GM18498 (cell line): ENCODE results near the gene RBM20.

Experiments
- ATAC-seq: cut with Tn5 transposase; IDR thresholded peaks from one replicate; pipeline ENCODE4 v1.9.1; 2021; ENCODE audit warnings: mild to moderate bottlenecking, moderate library complexity; ENCODE audit not compliant: unreplicated experiment

The RBM20 gene

DNA sequence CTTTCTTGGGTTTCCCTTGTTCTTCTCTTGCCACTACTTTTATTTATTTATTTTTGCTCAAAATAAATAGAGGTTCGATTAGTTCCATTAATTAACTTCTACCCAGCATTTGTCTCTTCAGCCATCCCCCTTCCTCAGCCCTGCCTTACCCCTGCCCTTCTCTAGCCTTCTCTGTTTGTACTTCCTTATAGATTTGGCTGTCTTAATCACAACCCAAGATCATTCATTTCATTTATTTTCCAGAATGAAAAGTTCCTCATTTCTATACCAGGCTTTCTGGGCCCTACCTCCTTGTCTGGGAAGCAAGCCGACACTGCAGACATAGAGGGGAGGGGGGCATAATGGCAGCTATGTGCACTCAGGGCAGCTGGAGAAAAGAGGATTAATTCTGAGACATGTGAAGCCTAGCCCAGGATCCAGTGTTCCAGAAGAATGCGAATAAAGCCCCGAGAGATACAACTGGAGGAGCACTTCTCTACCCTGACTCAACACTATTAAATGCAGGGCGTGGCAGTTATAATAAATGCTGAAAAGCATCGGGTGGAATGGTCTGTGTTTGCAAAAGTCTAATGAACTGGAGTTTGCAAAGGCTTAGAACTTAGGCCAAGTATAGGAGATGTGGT is 221.2 kb downstream of the RBM20 start:
- ATAC-seq, result no peak

DNA sequence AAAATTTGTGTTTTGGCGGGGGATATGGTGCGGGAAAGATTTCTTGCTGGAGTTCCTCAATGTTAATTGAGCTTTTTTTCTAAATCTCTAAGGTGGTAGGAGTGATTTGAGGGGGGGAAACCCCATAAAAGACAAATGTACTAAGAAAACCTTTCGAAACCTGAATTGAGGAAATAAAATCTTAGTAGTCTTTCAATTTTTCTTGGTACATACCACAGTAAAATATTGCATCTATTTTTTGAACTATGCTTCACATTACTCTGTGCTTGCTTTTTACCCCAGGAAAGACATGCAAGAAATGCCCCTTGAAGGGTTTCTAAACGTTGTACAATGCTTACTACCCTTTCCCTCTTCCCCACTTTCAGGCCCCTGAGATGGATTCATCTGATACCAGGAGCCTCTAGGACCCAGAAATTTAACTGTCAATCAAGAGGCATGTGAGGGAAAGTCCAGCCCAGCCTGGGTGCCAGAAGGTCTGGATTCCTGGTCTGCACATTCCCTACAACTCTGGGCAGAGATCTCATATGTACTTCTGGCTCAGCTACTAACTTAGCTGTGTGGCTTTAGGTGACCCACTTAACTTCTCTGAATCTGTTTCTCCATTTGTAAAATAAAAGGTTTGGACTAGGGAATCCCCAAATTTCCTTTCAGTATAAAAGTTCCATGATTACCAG is 221.8 kb downstream of the RBM20 start:
- no peak for ATAC-seq

DNA sequence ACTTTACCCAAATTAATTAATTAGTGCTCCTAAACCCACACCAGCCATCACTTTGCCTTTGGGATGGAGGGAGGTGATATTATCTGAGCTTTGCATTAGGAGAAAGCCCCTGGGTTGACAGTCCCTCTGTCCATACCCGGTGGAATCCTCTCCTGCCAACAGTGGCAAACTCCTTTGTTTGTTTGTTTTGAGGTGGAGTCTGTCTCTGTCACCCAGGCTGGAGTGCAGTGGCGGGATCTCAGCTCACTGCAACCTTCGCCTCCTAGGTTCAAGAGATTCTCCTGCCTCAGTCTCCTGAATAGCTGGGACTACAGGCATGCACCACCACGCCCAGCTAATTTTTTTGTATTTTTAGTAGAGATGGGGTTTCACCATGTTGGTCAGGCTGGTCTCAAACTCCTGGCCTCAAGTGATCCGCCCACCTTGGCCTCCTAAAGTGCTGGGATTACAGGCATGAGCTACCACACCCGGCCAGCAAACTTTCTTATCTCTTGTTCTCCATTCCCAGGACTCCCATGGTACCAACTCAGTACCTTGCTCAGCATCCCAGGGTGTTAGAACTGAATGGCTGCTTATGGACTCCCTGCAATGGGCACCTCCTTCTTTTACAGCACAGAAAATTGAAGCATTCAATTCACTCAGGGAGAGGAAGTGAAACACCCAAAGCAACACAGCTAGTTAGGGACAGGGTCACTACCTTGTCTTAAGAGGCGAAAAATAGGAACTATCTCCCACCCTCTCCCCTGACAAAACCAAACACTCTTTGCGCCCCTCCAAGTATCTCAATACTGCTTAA is 223.1 kb downstream of the RBM20 start:
- ATAC-seq, result peak; percentile 34

DNA sequence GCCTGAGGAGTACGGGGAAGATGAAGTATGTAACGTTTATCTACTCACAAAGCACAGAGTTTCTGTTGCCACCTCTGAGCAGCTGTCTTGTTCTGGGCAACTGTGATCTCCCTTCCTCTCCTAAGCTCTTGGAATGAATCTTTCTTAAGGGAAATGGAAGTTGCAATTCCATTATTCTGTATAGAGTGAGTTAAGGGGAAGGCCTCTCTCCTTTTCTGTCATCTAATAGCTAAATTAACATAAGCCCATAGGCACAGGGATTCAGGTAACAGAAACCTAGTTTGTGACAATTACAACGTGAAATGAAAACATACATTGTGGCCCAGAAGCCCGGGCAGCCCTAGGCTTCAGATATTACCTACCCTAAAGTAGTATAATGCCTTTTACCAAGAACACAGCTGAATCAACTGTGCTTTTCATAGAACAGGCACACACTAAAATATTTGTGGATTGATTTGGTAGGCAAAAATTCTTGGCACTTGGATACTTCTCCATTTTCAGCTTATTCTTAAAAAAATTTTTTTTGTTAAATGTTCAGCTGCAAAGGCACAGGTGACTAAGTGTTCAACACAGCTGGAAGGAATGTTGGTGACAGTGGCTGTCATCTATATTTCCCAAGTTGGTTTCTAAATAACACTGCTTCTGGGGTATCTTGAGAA is 223.8 kb downstream of the RBM20 start:
- ATAC-seq, result no peak

DNA sequence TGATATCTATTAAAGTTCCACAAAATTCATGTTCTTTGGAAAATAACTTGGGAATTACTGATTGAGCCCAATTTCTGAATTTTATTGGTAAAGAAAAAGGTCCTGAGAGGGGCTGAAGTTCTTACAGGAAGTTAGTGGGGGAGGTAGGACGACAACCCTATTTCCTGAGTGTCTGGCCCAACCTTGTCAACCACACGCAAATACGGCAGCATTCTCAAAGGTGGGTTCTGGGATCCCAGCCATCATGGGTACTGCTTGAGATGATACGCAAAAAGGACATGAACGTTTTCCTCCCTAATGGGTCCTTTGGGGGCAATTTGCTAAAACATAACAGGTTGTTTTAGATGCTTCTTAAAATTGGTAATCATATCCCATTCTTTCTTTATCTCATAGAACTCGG is 224.8 kb downstream of the RBM20 start:
- no peak for ATAC-seq

DNA sequence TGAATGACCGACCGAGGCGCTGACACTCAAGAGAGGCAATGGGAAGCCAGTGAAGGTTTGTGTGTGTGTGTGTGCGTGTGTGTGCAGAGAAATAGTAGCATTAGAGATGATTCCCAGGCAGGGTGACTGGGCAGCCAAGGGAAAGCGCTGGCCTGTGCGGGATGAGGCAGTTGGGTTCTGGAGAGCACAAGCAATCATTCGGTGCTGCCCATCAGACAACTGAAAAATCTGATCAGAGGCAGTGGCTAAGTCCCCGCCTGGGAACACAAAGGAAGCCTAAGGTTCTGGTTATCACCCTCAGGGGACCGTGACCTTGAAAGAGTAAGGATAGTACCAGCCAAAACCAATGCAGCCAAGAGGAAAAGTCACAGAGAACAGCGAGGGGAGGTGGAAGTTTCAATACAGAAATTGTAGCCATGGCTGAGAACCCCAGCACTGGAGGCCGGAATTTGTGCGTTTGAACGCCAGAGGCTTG is 226.7 kb downstream of the RBM20 start:
- no peak for ATAC-seq

DNA sequence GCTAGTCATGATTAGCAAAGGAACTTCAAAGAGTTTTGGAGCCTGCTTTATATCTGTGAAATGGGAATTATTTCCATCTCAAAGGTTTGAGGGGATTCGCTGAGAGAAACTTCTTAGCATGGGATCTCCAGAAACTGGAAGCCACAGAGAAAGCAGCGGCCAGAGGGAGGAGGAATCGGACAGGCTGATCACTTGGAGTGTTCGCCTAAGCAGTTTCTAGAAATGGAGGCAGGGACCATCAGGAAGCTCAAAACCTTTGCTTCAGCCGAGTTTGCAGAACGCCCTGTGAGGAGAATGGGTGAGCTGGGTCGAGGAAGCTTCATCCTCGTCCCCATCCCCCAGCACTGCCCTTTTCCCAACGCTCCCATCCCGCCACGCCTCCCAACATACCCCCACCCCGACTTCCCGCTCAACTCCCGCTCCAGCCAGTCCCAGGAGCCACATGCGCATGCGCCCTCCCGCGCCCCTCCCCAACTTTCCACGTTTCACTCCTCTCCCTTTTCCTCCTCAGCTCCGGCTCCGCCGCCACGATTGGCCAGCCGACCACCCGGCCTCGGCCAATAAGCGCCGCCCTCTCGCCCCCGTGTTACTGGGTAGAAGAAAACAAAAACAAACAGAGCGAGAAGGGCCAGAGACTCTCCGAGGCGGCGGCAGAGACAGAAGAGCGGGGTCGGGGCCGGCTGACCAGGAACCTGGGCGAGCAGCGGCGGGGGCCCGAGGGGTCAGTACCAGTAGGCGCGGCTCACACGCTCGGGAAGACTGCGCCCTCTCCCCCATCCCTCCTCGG is 227.4 kb downstream of the RBM20 start, which contains the start of gene PDCD4:
PDCD4 (plus strand) TSS at position 631 of the 787 bp plus-strand sequence. CDS start 4,100 bp downstream, outside the sequence.
- peak; percentile 80 for ATAC-seq

DNA sequence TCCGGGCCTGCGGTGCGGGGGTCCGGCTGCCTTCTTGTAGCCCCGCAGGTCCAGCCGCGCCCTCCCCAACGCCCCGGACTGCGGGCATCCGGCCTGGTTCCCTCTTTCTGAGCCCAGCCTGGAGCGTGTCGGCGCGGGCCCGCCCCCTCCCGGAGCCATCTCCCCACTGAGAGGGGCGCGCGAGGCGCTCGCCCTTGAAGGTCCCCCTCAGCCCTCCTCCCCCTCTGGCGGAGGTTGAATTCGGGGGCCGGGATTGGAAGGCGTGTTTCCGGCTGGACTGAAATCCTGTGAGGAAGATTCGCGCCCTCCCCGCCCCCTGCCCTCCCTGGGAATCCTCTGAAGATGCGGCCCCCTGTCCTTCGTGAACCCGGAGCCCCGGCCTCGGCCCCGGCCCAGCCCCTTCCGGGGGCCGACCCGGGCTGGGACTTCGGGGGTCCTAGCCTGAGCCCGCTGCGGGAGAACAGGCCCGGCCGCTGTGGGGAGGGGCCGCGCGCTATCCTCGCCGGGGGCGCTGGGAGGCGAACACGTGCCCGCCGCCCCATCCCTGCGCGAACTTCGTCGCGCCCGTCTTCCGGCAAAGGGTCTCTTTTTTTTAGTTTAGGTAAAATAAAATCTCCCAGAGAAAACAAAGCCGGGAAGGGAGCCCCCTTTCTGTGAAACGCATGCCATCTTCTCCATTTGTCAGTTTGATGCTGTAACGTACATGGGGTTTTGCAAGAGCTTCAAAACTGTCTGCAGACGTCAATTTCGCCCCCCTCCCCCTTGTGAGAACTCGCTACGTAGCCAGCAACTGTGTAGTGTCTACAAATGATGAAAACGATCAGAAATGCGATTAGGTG is 228.2 kb downstream of the RBM20 start:
- ATAC-seq, result peak; percentile 52

DNA sequence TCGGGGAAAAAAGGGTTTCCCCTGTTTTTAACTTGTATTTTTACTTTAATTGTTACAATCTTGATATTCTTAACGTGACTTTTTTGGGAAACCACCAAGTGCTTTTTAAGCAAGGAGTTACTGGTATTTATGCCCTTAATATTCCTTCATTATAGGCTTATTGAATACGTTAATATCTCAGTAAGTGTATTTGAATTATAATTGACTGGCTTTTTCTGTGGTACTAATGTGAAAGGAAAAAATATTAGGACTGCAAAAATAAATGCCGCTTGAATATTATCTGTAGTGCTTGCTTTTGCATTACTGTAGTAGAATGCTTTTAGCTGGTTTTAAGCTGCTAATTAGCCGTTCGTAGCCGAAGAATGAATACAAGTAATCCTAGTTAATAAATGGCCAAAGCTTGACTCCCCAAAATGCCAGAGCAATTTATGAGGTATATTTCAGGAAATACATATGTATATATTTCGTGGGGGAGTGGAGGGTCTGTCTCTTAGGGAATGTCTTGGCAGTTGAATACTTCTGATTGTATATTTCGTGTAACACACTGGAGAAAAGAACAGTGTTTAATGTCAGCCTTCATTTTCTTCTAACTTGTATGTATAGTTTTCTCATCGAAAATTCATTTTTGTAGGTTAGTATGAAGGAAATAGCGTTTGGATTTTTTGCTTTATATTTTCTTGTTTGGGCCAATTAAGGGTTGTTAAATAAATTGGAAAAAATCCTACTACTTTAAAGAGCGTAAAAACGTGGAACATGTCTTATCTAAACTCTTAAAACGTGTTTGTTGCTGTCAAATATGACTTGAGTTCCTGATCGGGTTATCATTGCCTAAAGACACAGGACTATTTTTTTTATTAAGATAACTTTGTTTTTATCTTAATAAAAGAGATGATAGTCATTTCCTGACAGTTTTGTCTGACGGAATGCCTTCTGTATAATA is 229.1 kb downstream of the RBM20 start:
- ATAC-seq, result no peak

DNA sequence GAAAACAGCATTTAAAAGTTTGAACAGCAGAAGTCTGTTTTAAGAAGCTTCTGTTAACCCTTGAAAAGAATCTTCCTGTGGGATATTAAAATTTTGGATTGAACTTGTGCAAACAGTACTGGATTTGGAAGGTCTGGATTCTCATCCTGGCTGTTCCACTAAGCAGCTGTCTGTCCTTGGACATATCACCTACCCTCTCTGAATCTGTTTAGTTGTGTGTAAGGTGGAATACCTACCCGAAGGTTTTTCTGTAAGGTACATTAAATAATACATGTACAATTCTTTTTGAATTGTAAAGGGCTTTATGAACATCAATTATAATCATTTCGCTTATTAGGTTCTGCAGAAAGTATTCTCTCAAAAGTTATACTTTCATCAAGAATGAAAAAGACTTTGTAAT is 229.8 kb downstream of the RBM20 start:
- no peak for ATAC-seq

DNA sequence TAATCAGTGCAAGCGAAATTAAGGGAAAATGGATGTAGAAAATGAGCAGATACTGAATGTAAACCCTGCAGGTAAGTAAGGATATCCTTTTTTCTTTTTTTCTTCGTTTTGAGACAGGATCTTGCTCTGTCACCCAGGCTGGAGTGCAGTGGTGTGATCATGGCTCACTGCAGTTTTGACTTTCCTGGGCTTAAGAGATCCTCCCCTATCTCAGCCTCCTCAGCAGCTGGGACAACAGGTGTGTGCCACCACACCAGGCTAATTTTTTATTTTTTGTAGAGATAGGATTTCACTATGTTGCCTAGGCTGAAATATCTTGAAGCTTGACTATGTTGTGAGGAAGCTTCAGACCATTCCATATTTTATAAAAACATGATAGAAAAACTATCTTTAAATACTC is 231.9 kb downstream of the RBM20 start:
- no peak for ATAC-seq

DNA sequence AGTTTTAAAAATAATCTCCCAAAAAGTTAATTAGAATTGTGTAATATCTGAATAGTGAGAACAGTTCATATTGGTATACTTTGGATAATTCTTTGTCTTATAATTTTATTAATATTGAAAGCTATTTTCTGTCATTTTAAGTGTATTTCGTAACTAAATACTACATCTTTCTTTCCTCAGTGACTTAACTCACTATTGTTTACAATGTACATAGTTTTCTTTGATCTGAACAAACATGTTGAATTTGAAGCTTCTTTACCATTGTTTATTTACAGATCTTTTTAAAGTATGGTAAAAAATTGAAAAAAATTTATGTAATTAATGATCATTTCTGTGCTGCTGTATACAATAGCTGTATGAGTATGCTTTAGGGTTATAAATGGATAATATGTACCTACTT is 232.7 kb downstream of the RBM20 start:
- no peak for ATAC-seq

DNA sequence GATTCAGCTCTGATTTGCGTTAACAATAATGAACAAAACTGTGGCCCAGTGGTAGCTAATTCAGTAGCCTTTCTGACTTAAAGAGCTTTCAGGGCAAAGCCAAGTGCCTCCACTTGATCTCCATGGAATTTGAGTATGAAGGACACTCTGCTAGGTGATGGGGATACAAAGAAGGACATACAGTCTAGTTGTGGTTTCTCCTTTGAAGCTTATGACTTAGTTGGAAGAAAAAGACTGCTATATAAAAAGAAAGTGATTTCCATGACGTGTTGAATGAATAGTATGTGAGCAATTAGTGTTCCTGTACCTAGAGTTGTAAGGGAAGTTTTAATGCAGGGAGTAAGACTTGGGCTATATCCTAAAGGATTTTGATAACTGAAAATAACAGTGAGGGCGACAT is 235.9 kb downstream of the RBM20 start:
- no peak for ATAC-seq

DNA sequence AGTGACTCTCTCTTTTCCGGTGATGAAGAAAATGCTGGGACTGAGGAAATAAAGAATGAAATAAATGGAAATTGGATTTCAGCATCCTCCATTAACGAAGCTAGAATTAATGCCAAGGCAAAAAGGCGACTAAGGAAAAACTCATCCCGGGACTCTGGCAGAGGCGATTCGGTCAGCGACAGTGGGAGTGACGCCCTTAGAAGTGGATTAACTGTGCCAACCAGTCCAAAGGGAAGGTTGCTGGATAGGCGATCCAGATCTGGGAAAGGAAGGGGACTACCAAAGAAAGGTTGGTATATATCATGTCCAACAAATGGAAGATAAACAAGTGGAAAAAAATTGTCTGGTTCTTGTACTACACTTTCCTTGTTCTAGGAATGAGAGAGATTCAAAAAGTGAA is 237.1 kb downstream of the RBM20 start:
- ATAC-seq, result no peak

DNA sequence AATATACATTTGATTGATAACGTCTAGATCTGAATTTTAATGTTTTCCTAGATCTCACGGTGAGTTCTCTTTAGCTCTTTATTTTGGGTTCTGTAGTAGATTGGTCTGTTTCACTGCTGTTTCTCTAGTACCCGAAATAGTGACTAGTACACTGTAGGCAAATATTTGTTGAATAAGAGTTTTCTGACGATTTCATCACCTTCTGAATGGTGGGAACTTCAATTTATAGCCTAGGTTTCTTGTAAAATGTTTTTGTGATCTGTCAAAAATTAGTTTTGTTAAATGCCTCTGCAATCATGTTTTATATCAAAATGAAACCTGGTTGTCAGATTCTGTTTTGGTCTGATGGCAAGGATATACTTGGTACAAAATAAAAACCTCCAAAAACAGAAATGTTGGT is 237.8 kb downstream of the RBM20 start:
- ATAC-seq, result no peak

DNA sequence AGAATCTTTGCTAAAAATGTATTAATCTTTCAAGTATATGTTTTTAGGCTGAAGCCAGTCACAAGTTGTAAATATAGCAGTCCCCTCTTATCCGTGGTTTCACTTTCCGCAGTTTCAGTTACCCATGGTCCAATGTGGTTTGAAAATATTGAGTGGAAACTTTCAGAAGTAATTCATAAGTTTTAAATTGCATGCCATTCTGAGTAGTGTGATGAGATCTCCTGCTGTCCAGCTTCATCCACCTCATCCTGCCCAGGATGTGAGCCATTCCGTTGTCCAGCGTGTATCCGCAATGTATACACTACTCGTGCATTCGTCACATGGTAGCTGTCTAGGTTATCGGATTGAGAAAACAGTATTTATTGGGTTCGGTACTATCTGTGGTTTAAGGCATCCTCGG is 239.8 kb downstream of the RBM20 start:
- no peak for ATAC-seq

DNA sequence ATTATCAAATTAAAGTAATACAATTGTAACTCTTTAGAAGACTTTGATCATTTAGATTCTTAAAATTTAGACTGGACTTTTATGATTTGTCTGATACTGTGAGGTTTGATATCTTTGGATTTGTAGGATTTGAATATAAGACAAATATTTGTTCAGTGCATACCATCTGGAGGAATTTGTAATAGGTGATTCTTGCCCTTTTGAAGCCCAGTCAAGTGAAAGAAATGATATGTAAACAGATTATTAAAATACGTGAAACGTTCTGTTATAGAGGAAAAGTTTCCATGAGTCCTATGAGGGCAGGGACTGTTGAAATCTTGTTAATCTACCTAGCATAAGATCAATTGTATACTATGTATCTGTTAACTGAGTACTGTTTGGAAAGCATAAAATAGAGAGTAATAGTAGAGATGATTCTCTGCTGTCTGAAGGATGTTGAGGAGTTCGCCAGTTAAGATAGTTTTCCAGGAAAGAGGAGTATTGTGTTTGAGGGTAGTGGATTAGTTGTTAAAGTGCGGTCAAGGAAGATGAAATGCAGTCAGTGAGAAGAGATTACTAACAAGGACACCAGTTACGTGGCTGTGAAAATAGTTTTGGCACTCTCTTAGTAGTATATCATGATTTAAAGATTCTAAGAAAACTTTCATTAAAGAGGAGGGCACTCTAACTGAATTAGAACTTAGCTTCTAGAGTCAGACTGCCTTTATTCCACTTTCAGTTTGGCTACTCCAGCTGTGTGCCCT is 242.0 kb downstream of the RBM20 start:
- no peak for ATAC-seq

DNA sequence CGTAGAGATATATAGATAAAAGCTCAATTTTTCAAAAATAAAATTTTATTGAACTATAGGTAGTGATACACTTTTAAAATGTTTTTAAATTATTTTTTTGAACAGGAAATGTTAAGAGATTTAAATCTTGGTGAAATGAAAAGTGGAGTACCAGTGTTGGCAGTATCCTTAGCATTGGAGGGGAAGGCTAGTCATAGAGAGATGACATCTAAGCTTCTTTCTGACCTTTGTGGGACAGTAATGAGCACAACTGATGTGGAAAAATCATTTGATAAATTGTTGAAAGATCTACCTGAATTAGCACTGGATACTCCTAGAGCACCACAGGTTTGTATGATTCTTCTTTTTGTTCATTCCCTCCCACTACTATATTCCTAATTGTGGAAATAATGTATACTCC is 243.4 kb downstream of the RBM20 start:
- ATAC-seq, result no peak
